ENCODE measurements around the gene NOTCH1. TPM values are rescaled to one million over a fixed set of nuclear protein-coding genes. Genes with fewer than 3 reads are reported as not detected.

NOTCH1 gene
- polyA plus RNA-seq, 1 donor from 2014 or later = 0.15 TPM

GRCh38 chr9:136533775-136534157 lies 12.1 kb downstream of the NOTCH1 start:
- Histone ChIP-seq H3K9me3 (ENCODE audit: low read length) (no peaks in the 10 kb centered on the region), H3F3A (ENCODE audit: insufficient read depth, low read length, poor library complexity, severe bottlenecking) (no peaks in the 10 kb centered on the region), H3K9me2 (ENCODE audit: insufficient read depth, low read length) (no peaks in the 10 kb centered on the region), H3K27me3 (ENCODE audit: insufficient read depth, low read depth, low read length) (no peaks in the 10 kb centered on the region), H3K4me2 (ENCODE audit: low read length) (no peak overlapping the region), H4K20me1 (ENCODE audit: insufficient read depth) (no peaks in the 10 kb centered on the region), H2AFZ (ENCODE audit: low read depth, low read length) (no peak overlapping the region), H3K9ac (ENCODE audit: low read length) (no peak overlapping the region), H3K27ac (ENCODE audit: low read length) (no peak overlapping the region), H3K4me3 (ENCODE audit: low read length) (no peak overlapping the region), H3K36me3 (ENCODE audit: insufficient read depth, low read length) (no peaks in the 10 kb centered on the region), H3K79me2 (replicated peaks; ENCODE audit: insufficient read depth, low read length) (peaks cover 76% of the 10 kb centered on the region)
- TF ChIP-seq POLR2AphosphoS5 (IDR thresholded peaks at IDR 0.05) (no peak), TAF1 (IDR thresholded peaks at IDR 0.05; ENCODE audit: low read depth) (no peak), EP300 (conservative IDR thresholded peaks at IDR 0.05; ENCODE audit: poor library complexity, severe bottlenecking) (no peak), CTCF (IDR thresholded peaks at IDR 0.05; ENCODE audit: poor library complexity, severe bottlenecking) (no peak), REST (IDR thresholded peaks at IDR 0.05; ENCODE audit: borderline replicate concordance) (no peak), EZH2 (IDR thresholded peaks at IDR 0.05; ENCODE audit: borderline replicate concordance, insufficient read depth, low read length, poor library complexity, severe bottlenecking) (no peak), SMC3 (conservative IDR thresholded peaks at IDR 0.05; ENCODE audit: poor library complexity) (no peak), RAD21 (conservative IDR thresholded peaks at IDR 0.05) (no peak), MXI1 (conservative IDR thresholded peaks at IDR 0.05; ENCODE audit: poor library complexity, severe bottlenecking) (no peak)

DNA sequence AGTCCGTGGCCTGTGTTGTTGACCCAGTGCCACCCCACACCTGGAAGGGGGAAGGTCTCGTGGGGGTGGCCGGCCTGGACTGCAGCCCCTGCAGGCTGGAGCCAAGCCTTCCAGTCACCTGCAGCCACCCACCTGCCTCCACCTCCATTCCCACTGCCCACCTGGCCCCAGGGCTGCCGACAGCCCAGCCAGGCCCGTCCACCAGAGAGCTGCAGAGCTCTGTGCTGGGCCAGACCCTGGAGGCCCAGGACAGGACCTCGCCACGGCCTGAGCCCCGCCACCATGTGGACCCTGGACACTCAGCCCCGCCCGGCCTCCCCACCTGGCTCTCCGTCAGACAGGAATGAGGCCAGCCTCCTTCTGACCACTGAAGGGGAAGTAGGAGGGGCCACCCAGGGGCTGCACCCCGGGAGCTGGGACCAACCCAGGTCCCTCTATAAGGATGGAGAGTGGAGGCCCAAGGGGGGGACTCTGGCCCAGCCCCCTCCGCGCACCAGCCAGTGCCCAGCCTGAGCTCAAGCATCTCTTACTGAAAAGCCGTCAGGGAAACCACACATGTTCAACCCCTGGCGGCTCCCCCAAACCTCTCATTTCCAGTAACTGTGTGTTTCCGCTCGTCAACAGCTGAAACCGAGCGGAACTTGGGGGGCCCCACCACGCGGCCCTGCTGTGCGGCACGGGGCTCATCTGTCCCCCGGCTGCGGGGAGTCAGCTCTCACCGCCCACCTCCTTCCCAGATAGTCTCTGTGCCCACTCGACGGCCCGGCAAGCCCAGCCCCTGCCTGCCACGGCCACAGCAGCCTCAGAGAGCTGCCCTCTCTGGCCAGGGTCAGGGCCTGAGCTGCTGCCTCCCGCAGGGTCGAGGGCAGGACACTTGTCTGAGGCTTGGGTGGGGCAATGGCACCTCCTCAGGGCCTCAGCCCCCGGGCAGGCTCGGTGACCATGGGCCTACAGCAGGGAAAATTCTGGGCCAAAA lies 12.8 kb downstream of the NOTCH1 start:
- no peak overlapping the region for H2AFZ ChIP-seq (ENCODE audit: low read depth, low read length)
- no peaks in the 10 kb centered on the region for H3F3A ChIP-seq (ENCODE audit: insufficient read depth, low read length, poor library complexity, severe bottlenecking)
- no peaks in the 10 kb centered on the region for H4K20me1 ChIP-seq (ENCODE audit: insufficient read depth)
- no peaks in the 10 kb centered on the region for H3K36me3 ChIP-seq (ENCODE audit: insufficient read depth, low read length)
- no peaks in the 10 kb centered on the region for H3K9me3 ChIP-seq (ENCODE audit: low read length)
- H3K9ac ChIP-seq (ENCODE audit: low read length) = no peak overlapping the region
- no peak overlapping the region for H3K4me3 ChIP-seq (ENCODE audit: low read length)
- no peaks in the 10 kb centered on the region for H3K27me3 ChIP-seq (ENCODE audit: insufficient read depth, low read depth, low read length)
- no peak overlapping the region for H3K4me2 ChIP-seq (ENCODE audit: low read length)
- H3K27ac ChIP-seq (ENCODE audit: low read length) = no peak overlapping the region
- TF ChIP-seq MXI1 (conservative IDR thresholded peaks at IDR 0.05; ENCODE audit: poor library complexity, severe bottlenecking) = no peak
- no peak for TF ChIP-seq SMC3 (conservative IDR thresholded peaks at IDR 0.05; ENCODE audit: poor library complexity)
- no peak for TF ChIP-seq EP300 (conservative IDR thresholded peaks at IDR 0.05; ENCODE audit: poor library complexity, severe bottlenecking)
- TF ChIP-seq CTCF (IDR thresholded peaks at IDR 0.05; ENCODE audit: poor library complexity, severe bottlenecking) = no peak
- TF ChIP-seq RAD21 (conservative IDR thresholded peaks at IDR 0.05) = no peak
- TF ChIP-seq POLR2AphosphoS5 (IDR thresholded peaks at IDR 0.05) = no peak
- no peak for TF ChIP-seq REST (IDR thresholded peaks at IDR 0.05; ENCODE audit: borderline replicate concordance)
- no peak for TF ChIP-seq TAF1 (IDR thresholded peaks at IDR 0.05; ENCODE audit: low read depth)
- no peak for TF ChIP-seq EZH2 (IDR thresholded peaks at IDR 0.05; ENCODE audit: borderline replicate concordance, insufficient read depth, low read length, poor library complexity, severe bottlenecking)
- peaks cover 79% of the 10 kb centered on the region for H3K79me2 ChIP-seq (replicated peaks; ENCODE audit: insufficient read depth, low read length)
- H3K9me2 ChIP-seq (ENCODE audit: insufficient read depth, low read length) = no peaks in the 10 kb centered on the region
